ENCODE data around the gene TMPRSS2.

DNA sequence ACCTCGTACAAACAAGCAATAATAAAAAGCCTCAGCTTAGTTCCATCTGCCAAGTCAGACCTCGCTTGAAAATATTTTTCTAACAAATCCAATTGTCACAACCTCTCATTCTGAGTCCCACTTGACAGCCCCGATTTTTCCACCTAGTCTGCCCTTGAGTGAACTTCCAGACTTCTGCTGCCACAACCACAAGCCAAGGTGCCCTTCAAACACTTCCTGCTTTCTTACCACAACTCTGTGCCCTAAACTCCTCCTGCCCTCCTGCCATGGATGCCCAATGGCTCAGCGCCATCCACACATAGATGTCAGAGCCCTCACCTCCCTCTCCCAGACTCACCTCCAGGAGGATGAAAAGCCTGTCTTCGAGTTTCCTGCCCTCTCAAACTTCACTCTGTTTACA lies 3.9 kb downstream of the TMPRSS2 start:
- no peak for TF ChIP-seq POLR2A (IDR thresholded peaks at IDR 0.05)
- TF ChIP-seq, protein P1, sequence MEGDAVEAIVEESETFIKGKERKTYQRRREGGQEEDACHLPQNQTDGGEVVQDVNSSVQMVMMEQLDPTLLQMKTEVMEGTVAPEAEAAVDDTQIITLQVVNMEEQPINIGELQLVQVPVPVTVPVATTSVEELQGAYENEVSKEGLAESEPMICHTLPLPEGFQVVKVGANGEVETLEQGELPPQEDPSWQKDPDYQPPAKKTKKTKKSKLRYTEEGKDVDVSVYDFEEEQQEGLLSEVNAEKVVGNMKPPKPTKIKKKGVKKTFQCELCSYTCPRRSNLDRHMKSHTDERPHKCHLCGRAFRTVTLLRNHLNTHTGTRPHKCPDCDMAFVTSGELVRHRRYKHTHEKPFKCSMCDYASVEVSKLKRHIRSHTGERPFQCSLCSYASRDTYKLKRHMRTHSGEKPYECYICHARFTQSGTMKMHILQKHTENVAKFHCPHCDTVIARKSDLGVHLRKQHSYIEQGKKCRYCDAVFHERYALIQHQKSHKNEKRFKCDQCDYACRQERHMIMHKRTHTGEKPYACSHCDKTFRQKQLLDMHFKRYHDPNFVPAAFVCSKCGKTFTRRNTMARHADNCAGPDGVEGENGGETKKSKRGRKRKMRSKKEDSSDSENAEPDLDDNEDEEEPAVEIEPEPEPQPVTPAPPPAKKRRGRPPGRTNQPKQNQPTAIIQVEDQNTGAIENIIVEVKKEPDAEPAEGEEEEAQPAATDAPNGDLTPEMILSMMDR (IDR thresholded peaks at IDR 0.05), result no peak

Data from heart left ventricle (tissue), 13 donors.